H1 (cell line): Measurements from ENCODE around the gene HDX. TPM values are rescaled to one million over a fixed set of nuclear protein-coding genes. Genes with fewer than 3 reads are reported as not detected.

Experiments used
- CTCF ChIA-PET: fragments of 300-600 bp; sonication (Branson Sonifier 250); formaldehyde crosslinking; loops from one replicate; lab custom pipeline; 2021; ENCODE audit not compliant: partially characterized antibody; lab: Charles Lee
- POLR2A ChIA-PET: fragments of 300-600 bp; sonication (Branson Sonifier 250); formaldehyde crosslinking; loops from one replicate; lab custom pipeline; 2021; ENCODE audit warnings: inconsistent platforms; ENCODE audit not compliant: partially characterized antibody; lab: Charles Lee
- DNase-seq, 2 experiments: peaks; one replicate each; pipeline versions ENCODE4 v3.0.0 to v3.0.0-alpha.2; 2010 to 2022; ENCODE audit warnings: low spot score in 2 of 2, low read depth in 1 of 2, mixed read lengths in 1 of 2
- FAIRE-seq: peaks from 2 replicates; lab custom pipeline; 2011; peaks lifted over from hg19 to GRCh38; lab: Jason Lieb, UNC
- H2AFZ ChIP-seq: 2 replicates; pipeline ENCODE4 v1.8.1; 2012; ENCODE audit warnings: low read length, inconsistent platforms
- H2AK5ac ChIP-seq: 2 replicates; pipeline ENCODE4 v1.6.1; 2013; ENCODE audit warnings: low read depth, low read length
- H2BK120ac ChIP-seq: replicated peaks from 2 replicates; pipeline ENCODE3; 2013; ENCODE audit warnings: low read depth, low read length, inconsistent platforms
- H2BK12ac ChIP-seq: 2 replicates; pipeline ENCODE4 v1.6.1; 2013; ENCODE audit warnings: low read depth, low read length
- H2BK15ac ChIP-seq: 2 replicates; pipeline ENCODE4 v1.6.1; 2013; ENCODE audit warnings: low read length
- H2BK20ac ChIP-seq: 2 replicates; pipeline ENCODE4 v1.6.1; 2013; ENCODE audit warnings: low read length
- H2BK5ac ChIP-seq: 2 replicates; pipeline ENCODE4 v1.6.1; 2013; ENCODE audit warnings: low read depth, low read length
- H3K14ac ChIP-seq: 2 replicates; pipeline ENCODE4 v1.6.1; 2013; ENCODE audit warnings: inconsistent platforms; ENCODE audit not compliant: insufficient read length
- H3K18ac ChIP-seq: 2 replicates; pipeline ENCODE4 v1.6.1; 2013; ENCODE audit warnings: low read length; ENCODE audit errors: extremely low read depth
- H3K23ac ChIP-seq: 2 replicates; pipeline ENCODE4 v1.6.1; 2013; ENCODE audit warnings: inconsistent platforms; ENCODE audit not compliant: insufficient read length
- H3K23me2 ChIP-seq: 2 replicates; pipeline ENCODE4 v1.6.1; 2013; ENCODE audit warnings: low read depth, low read length
- H3K27ac ChIP-seq: 2 replicates; pipeline ENCODE4 v1.6.1; 2011; ENCODE audit warnings: low read depth, low read length, inconsistent platforms
- H3K27me3 ChIP-seq, 4 experiments: replicated peaks in 1 of 4; 1 replicate in 1 of 4; 2 replicates in 3 of 4; pipeline versions ENCODE4 v1.6.1 to v1.8.1; 2011 to 2013; ENCODE audit warnings: low read length in 3 of 4, mild to moderate bottlenecking in 3 of 4, inconsistent platforms in 2 of 4, mixed read lengths in 2 of 4, moderate library complexity in 1 of 4; ENCODE audit not compliant: control insufficient read depth in 3 of 4, insufficient read depth in 3 of 4; ENCODE audit errors: extremely low read depth in 1 of 4
- H3K36me3 ChIP-seq, 4 experiments: 2 replicates each; pipeline versions ENCODE4 v1.6.1 to v1.8.1; 2011 to 2013; ENCODE audit warnings: mild to moderate bottlenecking in 4 of 4, low read length in 3 of 4, moderate library complexity in 2 of 4, control low read depth in 1 of 4, inconsistent platforms in 1 of 4; ENCODE audit not compliant: insufficient read depth in 4 of 4, control insufficient read depth in 2 of 4
- H3K4ac ChIP-seq: replicated peaks from 2 replicates; pipeline ENCODE3; 2013; ENCODE audit warnings: low read length, low read depth, mixed read lengths, inconsistent platforms; ENCODE audit not compliant: insufficient read length
- H3K4me1 ChIP-seq, 4 experiments: replicated peaks in 1 of 4; 1 replicate in 1 of 4; 2 replicates in 3 of 4; pipeline versions ENCODE4 v1.6.1 to v1.8.1; 2011 to 2013; ENCODE audit warnings: low read length in 3 of 4, inconsistent platforms in 2 of 4, mixed read lengths in 1 of 4; ENCODE audit not compliant: insufficient read depth in 4 of 4, control insufficient read depth in 3 of 4
- H3K4me2 ChIP-seq, 2 experiments: 2 replicates each; pipeline versions ENCODE4 v1.6.1 to v1.8.1; 2011 to 2013; ENCODE audit warnings: low read depth in 2 of 2, low read length in 2 of 2, control low read depth in 1 of 2, inconsistent platforms in 1 of 2, mild to moderate bottlenecking in 1 of 2; ENCODE audit not compliant: insufficient read depth in 1 of 2
- H3K4me3 ChIP-seq, 4 experiments: fragments of 200-600, 300-600 bp in 1 of 4; sonication (generic), shearing (Covaris generic), sonication (Bioruptor Twin) in 1 of 4; 2 replicates each; pipeline versions ENCODE4 v1.5.1 to v1.8.1; 2011 to 2016; ENCODE audit warnings: low read length in 4 of 4, low read depth in 3 of 4, control low read depth in 2 of 4, inconsistent platforms in 2 of 4, mild to moderate bottlenecking in 2 of 4, mixed read lengths in 1 of 4, moderate library complexity in 1 of 4; ENCODE audit not compliant: insufficient read depth in 2 of 4; ENCODE audit errors: extremely low read depth in 1 of 4
- H3K56ac ChIP-seq: replicated peaks from 2 replicates; pipeline ENCODE3; 2013; ENCODE audit warnings: low read depth, mild to moderate bottlenecking, mixed read lengths, low read length, inconsistent platforms; ENCODE audit not compliant: insufficient read length
- H3K79me1 ChIP-seq: 2 replicates; pipeline ENCODE4 v1.6.1; 2013; ENCODE audit warnings: low read depth, low read length, control low read depth
- H3K79me2 ChIP-seq, 2 experiments: 2 replicates each; pipeline versions ENCODE4 v1.6.1 to v1.8.1; 2012 to 2013; ENCODE audit warnings: low read length in 2 of 2, mild to moderate bottlenecking in 2 of 2, inconsistent platforms in 1 of 2; ENCODE audit not compliant: insufficient read depth in 2 of 2, control insufficient read depth in 1 of 2
- H3K9ac ChIP-seq, 4 experiments: replicated peaks in 1 of 4; 1 replicate in 1 of 4; 2 replicates in 3 of 4; pipeline versions ENCODE4 v1.6.1 to v1.8.1; 2011 to 2013; ENCODE audit warnings: low read depth in 3 of 4, low read length in 3 of 4, control low read depth in 2 of 4, mild to moderate bottlenecking in 2 of 4, moderate library complexity in 2 of 4, inconsistent platforms in 1 of 4; ENCODE audit errors: extremely low read depth in 1 of 4
- H3K9me3 ChIP-seq, 2 experiments: 2 replicates each; pipeline versions ENCODE4 v1.6.1 to v1.8.1; 2012 to 2013; ENCODE audit warnings: mild to moderate bottlenecking in 2 of 2, moderate library complexity in 2 of 2, control low read depth in 1 of 2, inconsistent platforms in 1 of 2, low read depth in 1 of 2, low read length in 1 of 2, mixed read lengths in 1 of 2; ENCODE audit not compliant: insufficient read depth in 2 of 2
- H4K20me1 ChIP-seq, 2 experiments: replicated peaks in 1 of 2; 2 replicates each; pipeline versions ENCODE3 to v1.8.1; 2011 to 2013; ENCODE audit warnings: inconsistent platforms in 2 of 2, low read length in 2 of 2, mild to moderate bottlenecking in 1 of 2; ENCODE audit not compliant: insufficient read depth in 2 of 2, control insufficient read depth in 1 of 2
- H4K5ac ChIP-seq: 2 replicates; pipeline ENCODE4 v1.6.1; 2013; ENCODE audit warnings: low read length, low read depth, mixed read lengths, inconsistent platforms; ENCODE audit not compliant: insufficient read length
- H4K8ac ChIP-seq: 2 replicates; pipeline ENCODE4 v1.8.0; 2013; ENCODE audit warnings: mild to moderate bottlenecking, moderate library complexity, low read length, inconsistent platforms; ENCODE audit not compliant: insufficient read depth; ENCODE audit errors: extremely low read depth
- H4K91ac ChIP-seq: replicated peaks from 2 replicates; pipeline ENCODE3; 2013; ENCODE audit warnings: low read length, mixed read lengths, inconsistent platforms; ENCODE audit not compliant: insufficient read length
- CHD1 ChIP-seq: IDR thresholded peaks from 2 replicates; pipeline ENCODE4 v1.6.1; 2012; ENCODE audit warnings: low read depth, low read length, improper control_type of control experiment
- E2F6 ChIP-seq: IDR thresholded peaks from 2 replicates; pipeline ENCODE4 v1.6.1; 2012; ENCODE audit warnings: inconsistent platforms
- GABPA ChIP-seq: IDR thresholded peaks from 2 replicates; pipeline ENCODE4 v1.6.1; 2011; ENCODE audit warnings: mild to moderate bottlenecking, low read length, moderate library complexity, borderline replicate concordance; ENCODE audit not compliant: insufficient read depth
- SP1 ChIP-seq: IDR thresholded peaks from 2 replicates; pipeline ENCODE4 v1.6.1; 2011; ENCODE audit warnings: low read depth, low read length
- SP2 ChIP-seq: IDR thresholded peaks from 2 replicates; pipeline ENCODE4 v1.6.1; 2012; ENCODE audit warnings: mild to moderate bottlenecking, low read length, inconsistent platforms
- TAF7 ChIP-seq: optimal IDR thresholded peaks from 2 replicates; pipeline ENCODE3; 2011; ENCODE audit warnings: low read depth, mild to moderate bottlenecking, inconsistent platforms, low read length, moderate library complexity, borderline replicate concordance
- TEAD4 ChIP-seq: IDR thresholded peaks from 2 replicates; pipeline ENCODE4 v1.6.1; 2012; ENCODE audit warnings: low read depth, low read length, inconsistent platforms, mixed read lengths
- WGBS, 2 experiments: shearing (Covaris generic) in 1 of 2; methylation state at CpG; one replicate each; pipeline versions ENCODE4 v1.1.6 to v1.1.7; 2013 to 2015; ENCODE audit warnings: low lambda C conversion rate in 2 of 2, mixed read lengths in 2 of 2, inconsistent platforms in 1 of 2, low coverage in 1 of 2, missing lambda C conversion rate in 1 of 2; ENCODE audit not compliant: insufficient replicate concordance in 2 of 2, insufficient coverage in 1 of 2, insufficient read length in 1 of 2; ENCODE audit errors: extremely low coverage in 1 of 2, missing lambda C conversion rate in 1 of 2; 5-methylcytosine and 5-hydroxymethylcytosine counted together
- polyA plus RNA-seq, 7 experiments: library from polyadenylated mRNA; depleted of rRNA in 3 of 7; stranded (reverse) in 5 of 7; unstranded in 2 of 7; fragments of >200 nt in 5 of 7; fragments of 200-250 nt in 2 of 7; gene quantifications; 1 replicate in 5 of 7; 2 replicates in 1 of 7; 4 replicates in 1 of 7; pipeline versions ENCODE4 v1.2.1 to v1.2.3, GENCODE V29; 2011 to 2013; ENCODE audit warnings: missing spikeins in 2 of 7, mixed read lengths in 2 of 7
- total RNA-seq: library from RNA; stranded (reverse); fragmentation: NEBNext Ultra II Directional; extraction: Animal tissue kit (Norgen Biotek cat#: 25700); gene quantifications from 2 replicates; pipeline ENCODE4 v1.2.1, GENCODE V29; 2021

Gene HDX
- total and polyA plus RNA-seq, 2 of the 8 experiments (the other 6 are each of a cell fraction or from before 2014, with no cell fraction given): 0.54 to 10.2 TPM

GRCh38 chrX:84336646-84337045 lies 165.6 kb downstream of the HDX start:
- Histone ChIP-seq H3K79me1 (no peaks in the 10 kb centered on the region), H4K20me1 (no peaks in the 10 kb centered on the region), H3K79me2 (no peaks in the 10 kb centered on the region), H3K23me2 (no peaks in the 10 kb centered on the region), H4K5ac (no peak overlapping the region), H3K36me3 (no peaks in the 10 kb centered on the region), H2BK20ac (no peak overlapping the region), H3K4me3 (no peak overlapping the region), H4K91ac (no peak overlapping the region), H2BK15ac (no peak overlapping the region), H3K27me3 (no peaks in the 10 kb centered on the region), H3K18ac (no peak overlapping the region), H3K4ac (no peak overlapping the region), H2BK5ac (no peak overlapping the region), H3K9ac (no peak overlapping the region), H2AK5ac (no peak overlapping the region), H3K9me3 (no peaks in the 10 kb centered on the region), H3K27ac (no peak overlapping the region), H3K4me2 (no peak overlapping the region), H2AFZ (no peak overlapping the region), H2BK120ac (no peak overlapping the region), H3K4me1 (0 out of 7 replicates have a peak, but pooled peaks cover 0 to 3% (median 0%) of the 10 kb centered on the region in 4 experiments), H3K23ac (no peak overlapping the region), H2BK12ac (no peak overlapping the region), H4K8ac (no peak overlapping the region), H3K56ac (no peak overlapping the region), H3K14ac (no peak overlapping the region)
- WGBS, 2 experiments: 61% methylated on average over 3 of the region's 3 CpGs; no CpG with 5 or more reads in 1 of the 2 experiments
- FAIRE-seq (no peak), DNase-seq (no peak)
- ChIA-PET POLR2A (no interaction called here), CTCF (no interaction called here)
- TF ChIP-seq SP2 (no peak), CHD1 (no peak), GABPA (no peak), E2F6 (no peak), TEAD4 (no peak), TAF7 (no peak), SP1 (no peak)
